H9 (cell line): ENCODE data around the gene VWF. TPM values are rescaled to one million over a fixed set of nuclear protein-coding genes. Genes with fewer than 3 reads are reported as not detected.
"Not testable (repeated sequence)": the region's sequence is repeated elsewhere in the genome, so short reads cannot be mapped to it uniquely, and the experiment has no call there.

Source experiments
- DNase-seq: peaks from one replicate; pipeline ENCODE4 v3.0.0-alpha.2; 2017
- H2AFZ ChIP-seq: one replicate; pipeline ENCODE4 v1.6.1; 2013; ENCODE audit warnings: mild to moderate bottlenecking, low read length, control low read depth, moderate library complexity
- H2AK5ac ChIP-seq: 2 replicates; pipeline ENCODE4 v1.6.1; 2013; ENCODE audit warnings: low read length, control low read depth, mixed read lengths; ENCODE audit not compliant: insufficient read length
- H2BK120ac ChIP-seq: one replicate; pipeline ENCODE4 v1.6.1; 2013; ENCODE audit warnings: low read depth, mild to moderate bottlenecking, low read length, control low read depth, inconsistent platforms; ENCODE audit not compliant: poor library complexity, severe bottlenecking
- H2BK12ac ChIP-seq: 2 replicates; pipeline ENCODE4 v1.6.1; 2013; ENCODE audit warnings: low read length, control low read depth, mixed read lengths, low read depth; ENCODE audit not compliant: insufficient read length
- H2BK15ac ChIP-seq: 2 replicates; pipeline ENCODE4 v1.6.1; 2013; ENCODE audit warnings: low read depth, low read length, control low read depth
- H2BK20ac ChIP-seq: one replicate; pipeline ENCODE4 v1.6.1; 2013; ENCODE audit warnings: low read depth, mild to moderate bottlenecking, low read length, control low read depth, inconsistent platforms; ENCODE audit not compliant: poor library complexity, severe bottlenecking
- H2BK5ac ChIP-seq: 2 replicates; pipeline ENCODE4 v1.6.1; 2013; ENCODE audit warnings: low read length, control low read depth, mixed read lengths; ENCODE audit not compliant: insufficient read length
- H3K14ac ChIP-seq: 2 replicates; pipeline ENCODE4 v1.6.1; 2013; ENCODE audit warnings: low read length, control low read depth; ENCODE audit not compliant: insufficient read depth
- H3K18ac ChIP-seq: 2 replicates; pipeline ENCODE4 v1.6.1; 2013; ENCODE audit warnings: low read depth, mild to moderate bottlenecking, mixed read lengths, low read length, control low read depth; ENCODE audit not compliant: insufficient read length
- H3K23ac ChIP-seq: 2 replicates; pipeline ENCODE4 v1.6.1; 2013; ENCODE audit warnings: low read length, control low read depth, mixed read lengths, low read depth; ENCODE audit not compliant: insufficient read length
- H3K23me2 ChIP-seq: 2 replicates; pipeline ENCODE4 v1.6.1; 2013; ENCODE audit warnings: low read depth, mild to moderate bottlenecking, mixed read lengths, low read length, control low read depth; ENCODE audit not compliant: insufficient read length, poor library complexity, severe bottlenecking
- H3K27ac ChIP-seq: 2 replicates; pipeline ENCODE4 v1.5.1; 2013; ENCODE audit warnings: low read length, control low read depth, mixed read lengths, low read depth; ENCODE audit not compliant: insufficient read length
- H3K27me3 ChIP-seq: 2 replicates; pipeline ENCODE4 v1.6.1; 2013; ENCODE audit warnings: low read length, control low read depth, inconsistent platforms; ENCODE audit not compliant: insufficient read depth
- H3K4ac ChIP-seq: 2 replicates; pipeline ENCODE4 v1.6.1; 2013; ENCODE audit warnings: low read depth, mild to moderate bottlenecking, control low read depth, inconsistent platforms, low read length, moderate library complexity
- H3K4me1 ChIP-seq: 2 replicates; pipeline ENCODE4 v1.6.1; 2013; ENCODE audit warnings: low read length, control low read depth, inconsistent platforms; ENCODE audit not compliant: insufficient read depth
- H3K4me2 ChIP-seq: 2 replicates; pipeline ENCODE4 v1.6.1; 2013; ENCODE audit warnings: low read length, control low read depth, mixed read lengths; ENCODE audit not compliant: insufficient read length, insufficient read depth
- H3K56ac ChIP-seq: 2 replicates; pipeline ENCODE4 v1.6.1; 2013; ENCODE audit warnings: low read depth, mild to moderate bottlenecking, mixed read lengths, low read length, control low read depth; ENCODE audit not compliant: insufficient read length
- H3K79me1 ChIP-seq: 2 replicates; pipeline ENCODE4 v1.6.1; 2013; ENCODE audit warnings: low read depth, mild to moderate bottlenecking, moderate library complexity, low read length, control low read depth, inconsistent platforms; ENCODE audit not compliant: insufficient read depth, poor library complexity, severe bottlenecking
- H3K79me2 ChIP-seq: 2 replicates; pipeline ENCODE4 v1.6.1; 2013; ENCODE audit warnings: low read length, control low read depth, inconsistent platforms; ENCODE audit not compliant: insufficient read depth
- H3K9ac ChIP-seq: 2 replicates; pipeline ENCODE4 v1.6.1; 2013; ENCODE audit warnings: low read length, control low read depth, mixed read lengths; ENCODE audit not compliant: insufficient read length; ENCODE audit errors: extremely low read depth
- H3K9me3 ChIP-seq: one replicate; pipeline ENCODE4 v1.6.1; 2013; ENCODE audit warnings: low read depth, low read length, inconsistent platforms; ENCODE audit not compliant: control insufficient read depth
- H3T11ph ChIP-seq: one replicate; pipeline ENCODE4 v1.6.1; 2013; ENCODE audit warnings: mild to moderate bottlenecking, low read length, control low read depth, inconsistent platforms
- H4K20me1 ChIP-seq: one replicate; pipeline ENCODE4 v1.6.1; 2013; ENCODE audit not compliant: control insufficient read depth, insufficient read length, insufficient read depth
- H4K5ac ChIP-seq: 2 replicates; pipeline ENCODE4 v1.6.1; 2013; ENCODE audit warnings: low read depth, mild to moderate bottlenecking, mixed read lengths, low read length, control low read depth; ENCODE audit not compliant: insufficient read length
- H4K8ac ChIP-seq: replicated peaks from 2 replicates; pipeline ENCODE4 v1.6.1; 2013; ENCODE audit warnings: low read length, control low read depth, mixed read lengths, low read depth; ENCODE audit not compliant: insufficient read length
- H4K91ac ChIP-seq: 2 replicates; pipeline ENCODE4 v1.6.1; 2013; ENCODE audit warnings: low read depth, mild to moderate bottlenecking, moderate library complexity, mixed read lengths, low read length, control low read depth; ENCODE audit not compliant: insufficient read length
- H3K27ac Mint-ChIP-seq, 3 experiments: 2 replicates in 2 of 3; 3 replicates in 1 of 3; pipeline ENCODE4 v1.8.0; 2020 to 2021; ENCODE audit warnings: mixed read lengths in 3 of 3, mild to moderate bottlenecking in 1 of 3, moderate library complexity in 1 of 3
- H3K27me3 Mint-ChIP-seq: 2 replicates; pipeline ENCODE4 v1.8.0; 2021; ENCODE audit warnings: low read depth, mild to moderate bottlenecking, moderate library complexity, mixed read lengths
- H3K36me3 Mint-ChIP-seq, 3 experiments: 2 replicates in 2 of 3; 3 replicates in 1 of 3; pipeline ENCODE4 v1.8.0; 2020 to 2021; ENCODE audit warnings: low read depth in 3 of 3, mixed read lengths in 3 of 3; ENCODE audit not compliant: insufficient read depth in 1 of 3
- H3K4me1 Mint-ChIP-seq, 2 experiments: 2 replicates each; pipeline ENCODE4 v1.8.0; 2020; ENCODE audit warnings: mixed read lengths in 2 of 2
- H3K4me3 Mint-ChIP-seq, 2 experiments: 2 replicates in 1 of 2; 3 replicates in 1 of 2; pipeline ENCODE4 v1.8.0; 2020 to 2021; ENCODE audit warnings: mild to moderate bottlenecking in 2 of 2, mixed read lengths in 2 of 2, moderate library complexity in 1 of 2
- H3K9me3 Mint-ChIP-seq, 2 experiments: 2 replicates in 1 of 2; 3 replicates in 1 of 2; pipeline ENCODE4 v1.8.0; 2020; ENCODE audit warnings: mild to moderate bottlenecking in 2 of 2, mixed read lengths in 2 of 2, moderate library complexity in 1 of 2
- WGBS: extraction: QIAGEN DNeasy Blood & Tissue Kit; methylation state at CpG from one replicate; pipeline ENCODE4 v1.1.7; 2013; ENCODE audit warnings: missing lambda C conversion rate, low lambda C conversion rate, mixed read lengths; ENCODE audit not compliant: insufficient read length; ENCODE audit errors: extremely low coverage; 5-methylcytosine and 5-hydroxymethylcytosine counted together
- total RNA-seq: library from RNA; stranded (reverse); gene quantifications from 2 replicates; pipeline ENCODE4 v1.2.1, GENCODE V29; 2021

Gene VWF
- total RNA-seq, 1 experiment from 2014 or later: 0.17 TPM

GRCh38 chr12:6159166-6160011 is 34.9 kb upstream of the VWF start:
- not testable (repeated sequence) for H4K20me1 ChIP-seq, H4K5ac ChIP-seq, H3K79me2 ChIP-seq, H3K4me1 ChIP-seq, H3K36me3 Mint-ChIP-seq, H3K9me3 ChIP-seq, H3K9me3 Mint-ChIP-seq, H3K4me2 ChIP-seq, H3K4me3 Mint-ChIP-seq, H3K9ac ChIP-seq, H3K27ac Mint-ChIP-seq, H2BK12ac ChIP-seq, H2AFZ ChIP-seq, H2AK5ac ChIP-seq, H3T11ph ChIP-seq, H3K18ac ChIP-seq, H2BK120ac ChIP-seq, H3K27me3 Mint-ChIP-seq, H3K4ac ChIP-seq, H3K23ac ChIP-seq, H2BK5ac ChIP-seq, H2BK15ac ChIP-seq, H3K79me1 ChIP-seq, H3K23me2 ChIP-seq, H4K91ac ChIP-seq, H3K56ac ChIP-seq, H3K27me3 ChIP-seq, H2BK20ac ChIP-seq, H4K8ac ChIP-seq, H3K27ac ChIP-seq, H3K14ac ChIP-seq
- no CpG with 5 or more reads among the region's 50 CpGs for WGBS
- H3K4me1 Mint-ChIP-seq: peaks cover 8 to 12% of the 10 kb centered on the region in 2 experiments; a peak in 3 of 4 replicates
- peak; percentile 36 for DNase-seq
